ENCODE results near the gene DUOX2. TPM values are rescaled to one million over a fixed set of nuclear protein-coding genes. Genes with fewer than 3 reads are reported as not detected.
"Not testable (repeated sequence)": the region's sequence is repeated elsewhere in the genome, so short reads cannot be mapped to it uniquely, and the experiment has no call there.

The DUOX2 gene
- total RNA-seq, 1 experiment from 2014 or later, result not detected

GRCh38 chr15:45118996-45119395, 5.0 kb upstream of the DUOX2 start:
- no peak for DNase-seq (ENCODE audit: low read depth)

GRCh38 chr15:45118131-45118588, 4.2 kb upstream of the DUOX2 start:
- peak; percentile 82 for DNase-seq (ENCODE audit: low read depth)

GRCh38 chr15:45117308-45118130, 3.5 kb upstream of the DUOX2 start:
- no peak for DNase-seq (ENCODE audit: low read depth)

- no peak for DNase-seq (ENCODE audit: low read depth)
These were observed 2.7 kb upstream of the DUOX2 start for GRCh38 chr15:45116482-45117307.

- no peak for DNase-seq (ENCODE audit: low read depth)
These were observed 2.1 kb upstream of the DUOX2 start for GRCh38 chr15:45116006-45116481.

GRCh38 chr15:45115312-45115820, 1.4 kb upstream of the DUOX2 start:
- DNase-seq (ENCODE audit: low read depth), result no peak

GRCh38 chr15:45114751-45115085, 746 bp upstream of the DUOX2 start:
- DNase-seq (ENCODE audit: low read depth), result no peak

GRCh38 chr15:45113380-45113990, 487 bp downstream of the DUOX2 start:
- DNase-seq (ENCODE audit: low read depth), result no peak

- DNase-seq (ENCODE audit: low read depth), result no peak
These were observed 1.2 kb downstream of the DUOX2 start for GRCh38 chr15:45112591-45113379.

- no peak for DNase-seq (ENCODE audit: low read depth)
These were observed 1.8 kb downstream of the DUOX2 start for GRCh38 chr15:45112143-45112590.

- DNase-seq (ENCODE audit: low read depth), result no peak
These were observed 2.4 kb downstream of the DUOX2 start for GRCh38 chr15:45111390-45112142.

GRCh38 chr15:45110256-45110820, 3.6 kb downstream of the DUOX2 start:
- DNase-seq (ENCODE audit: low read depth), result no peak

GRCh38 chr15:45107941-45108630, 5.9 kb downstream of the DUOX2 start:
- no peak for DNase-seq (ENCODE audit: low read depth)

GRCh38 chr15:45106002-45106790, 7.8 kb downstream of the DUOX2 start:
- DNase-seq (ENCODE audit: low read depth), result no peak

GRCh38 chr15:45105586-45105985, 8.4 kb downstream of the DUOX2 start:
- DNase-seq (ENCODE audit: low read depth), result no peak

- DNase-seq (ENCODE audit: low read depth), result not testable (repeated sequence)
These were observed 9.8 kb downstream of the DUOX2 start for GRCh38 chr15:45104170-45104569.

- DNase-seq (ENCODE audit: low read depth), result no peak
These were observed 11.7 kb downstream of the DUOX2 start for GRCh38 chr15:45102226-45102625.

GRCh38 chr15:45101749-45102148, 12.2 kb downstream of the DUOX2 start:
- DNase-seq (ENCODE audit: low read depth), result no peak

Data from RPMI7951 (cell line).